GM20431 (cell line): ENCODE measurements around the gene LEAP2.
"Not testable (repeated sequence)": the region's sequence is repeated elsewhere in the genome, so short reads cannot be mapped to it uniquely, and the experiment has no call there.

ENCODE experiments used
- in situ Hi-C: fragments of 300-500 bp; cut with MseI, MboI; formaldehyde crosslinking; loops from one replicate; pipeline ENCODE4 v1.15.0; 2020; ENCODE audit warnings: low sequenced_read_pairs; ENCODE audit not compliant: unreplicated experiment

The LEAP2 gene

DNA sequence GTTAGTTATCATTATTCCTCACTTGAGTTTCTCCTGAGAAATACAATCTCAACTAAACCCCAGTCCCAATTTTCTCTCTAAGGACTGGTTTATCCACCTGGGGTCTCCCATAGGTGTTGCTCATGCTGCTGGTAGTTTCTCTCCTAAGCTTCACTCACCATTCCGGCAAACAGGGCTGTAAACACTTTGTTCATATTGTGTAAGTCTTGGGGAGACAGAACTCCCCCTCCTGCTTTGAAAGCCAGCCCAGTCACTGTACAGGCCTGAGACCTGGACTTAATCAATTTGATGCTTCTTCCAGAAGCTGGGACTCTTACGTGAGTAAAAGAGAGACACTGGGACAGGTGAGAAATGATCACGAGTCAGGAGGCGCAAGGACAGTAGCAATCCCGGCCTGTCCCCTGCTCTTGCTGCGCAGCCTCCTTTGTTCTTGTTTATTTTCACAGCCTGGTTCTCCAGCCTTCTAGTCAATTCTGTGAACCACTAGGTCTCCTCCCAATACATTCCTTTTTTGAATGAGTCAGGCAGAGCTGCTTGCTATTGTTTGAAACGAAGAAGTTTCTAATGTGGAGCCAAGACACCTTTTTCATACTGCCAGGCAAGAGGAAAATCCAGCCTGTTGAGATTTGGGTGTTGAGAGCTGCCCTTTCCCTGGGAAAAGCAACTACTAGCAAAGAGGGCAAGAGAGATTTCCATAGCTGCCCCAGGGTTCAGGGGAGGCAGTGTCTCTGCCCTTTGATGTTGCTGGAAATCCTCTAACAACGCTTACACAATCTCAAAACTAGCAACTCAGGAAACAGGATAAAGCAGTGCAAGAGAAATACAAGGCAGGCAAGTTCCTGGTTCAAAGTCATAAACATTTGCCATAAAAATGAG lies 33.8 kb upstream of the LEAP2 start:
- in situ Hi-C loops = loop anchor here (25.0 kb wide), 1 partner anchor 452 kb away; no protein-coding TSS in a partner anchor

DNA sequence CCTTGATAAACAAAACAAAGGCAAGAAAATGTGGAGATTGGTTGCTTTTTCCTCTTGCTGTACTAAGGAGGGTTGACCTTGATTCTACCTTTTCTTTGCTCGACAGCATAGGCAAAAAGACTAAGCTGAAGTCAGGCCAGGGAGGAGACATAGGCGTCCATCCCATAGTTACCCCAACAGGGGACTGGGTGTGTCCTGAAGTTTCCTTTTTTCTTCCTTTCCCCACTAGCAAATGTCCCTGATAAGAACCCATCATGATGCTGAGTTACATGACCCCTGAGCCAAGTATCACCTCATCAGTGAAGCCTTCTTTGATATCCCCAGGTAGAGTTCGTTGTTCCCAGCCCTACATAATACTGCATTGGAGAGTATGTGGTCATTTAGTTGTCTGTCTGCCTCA lies 33.2 kb upstream of the LEAP2 start:
- in situ Hi-C loops = loop anchor here (25.0 kb wide), 1 partner anchor 453 kb away; no protein-coding TSS in a partner anchor

DNA sequence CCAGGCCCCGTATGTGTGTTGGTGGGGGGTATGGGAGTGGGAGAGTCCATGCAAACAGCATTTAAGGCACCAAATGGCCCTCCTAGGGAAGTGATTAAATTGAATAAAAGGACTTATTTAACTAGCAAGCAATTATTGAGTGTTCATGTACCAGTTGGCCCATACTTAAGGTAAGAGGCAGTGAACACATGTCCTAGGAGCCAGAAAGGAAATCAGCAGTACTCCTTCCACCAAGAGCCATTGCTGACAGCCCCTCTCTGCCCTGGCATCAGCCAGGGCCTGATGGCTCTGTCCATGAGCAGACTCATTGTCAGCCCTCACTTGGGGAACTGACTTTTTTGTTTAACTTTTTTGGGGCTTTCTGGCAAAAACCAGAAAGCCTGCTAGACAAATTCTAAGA lies 32.6 kb upstream of the LEAP2 start:
- in situ Hi-C loops = loop anchor here (25.0 kb wide), 1 partner anchor 454 kb away; no protein-coding TSS in a partner anchor

DNA sequence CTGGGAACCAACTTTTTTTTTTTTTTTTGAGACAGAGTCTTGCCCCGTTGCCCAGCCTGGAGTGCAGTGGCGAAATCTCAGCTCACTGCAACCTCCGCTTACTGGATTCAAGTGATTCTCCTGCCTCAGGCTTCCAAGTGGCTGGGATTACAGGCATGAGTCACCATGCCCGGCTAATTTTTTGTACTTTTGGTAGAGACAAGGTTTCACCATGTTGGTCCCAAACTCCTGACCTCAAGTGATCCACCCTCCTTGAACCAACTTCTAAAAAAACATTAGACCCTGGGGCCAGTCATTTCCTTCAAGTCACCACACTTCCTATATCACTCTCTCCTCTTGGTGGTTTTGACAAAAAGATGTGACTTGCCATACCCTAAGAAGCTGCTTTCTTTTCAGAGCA lies 32.2 kb upstream of the LEAP2 start:
- in situ Hi-C loops = loop anchor here (25.0 kb wide), 1 partner anchor 454 kb away; no protein-coding TSS in a partner anchor

DNA sequence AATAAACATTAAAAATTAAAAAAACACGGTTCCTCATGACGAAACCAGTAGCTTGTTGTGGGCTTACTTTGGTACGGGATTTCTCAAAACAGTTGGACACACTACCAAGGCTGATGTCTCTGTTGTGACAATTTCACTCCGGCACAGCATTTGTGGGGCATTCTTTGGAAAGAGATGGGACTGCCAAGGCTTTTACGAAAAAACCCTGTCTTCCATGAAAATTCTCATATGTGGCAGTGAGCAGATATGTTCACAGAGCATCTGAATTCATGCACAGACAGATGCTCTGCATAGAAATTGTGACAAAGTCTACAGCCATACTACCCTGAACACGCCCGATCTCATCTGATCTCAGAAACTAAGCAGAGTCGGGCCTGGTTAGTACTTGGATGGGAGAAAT lies 25.2 kb upstream of the LEAP2 start:
- in situ Hi-C loops = loop anchor here (25.0 kb wide), 1 partner anchor 461 kb away; no protein-coding TSS in a partner anchor

DNA sequence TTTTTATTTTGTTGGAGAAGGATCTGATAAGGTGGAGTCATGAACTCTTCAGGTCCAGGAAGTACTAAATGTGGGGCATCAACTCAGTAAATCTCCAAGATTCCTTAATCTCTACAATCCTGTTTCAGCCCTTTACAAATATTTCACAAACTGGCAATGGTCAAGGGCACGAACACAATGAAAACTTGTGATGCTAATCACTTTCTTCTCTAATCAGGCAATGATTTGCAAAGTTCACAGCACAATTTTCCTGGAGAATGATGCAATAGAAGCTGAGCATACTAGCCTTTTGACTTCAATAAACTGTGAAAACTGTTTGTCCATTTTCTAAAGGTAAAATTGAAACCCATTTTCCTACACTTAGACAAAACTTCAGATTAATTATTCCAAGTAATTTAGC lies 24.1 kb upstream of the LEAP2 start:
- in situ Hi-C loops = loop anchor here (25.0 kb wide), 1 partner anchor 462 kb away; no protein-coding TSS in a partner anchor

DNA sequence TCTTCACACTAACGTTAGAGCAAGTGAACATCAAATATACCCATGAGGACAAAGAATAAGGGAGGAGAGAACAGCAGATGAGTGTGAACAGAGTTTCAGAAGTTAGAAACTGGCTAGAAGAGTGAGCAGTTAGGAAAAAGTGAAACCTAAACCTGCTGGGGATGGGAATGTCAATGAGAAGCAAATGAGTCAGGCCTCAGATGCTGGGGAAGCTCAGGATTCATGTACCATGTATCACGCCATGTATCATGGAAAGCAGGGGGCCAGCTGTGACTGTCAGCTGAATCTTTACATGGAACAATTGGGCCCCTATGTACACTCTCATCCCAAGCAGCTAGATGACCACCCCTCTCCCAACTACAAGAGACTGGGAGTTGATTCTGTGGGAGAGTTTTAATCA lies 23.4 kb upstream of the LEAP2 start:
- in situ Hi-C loops = no loop called here

DNA sequence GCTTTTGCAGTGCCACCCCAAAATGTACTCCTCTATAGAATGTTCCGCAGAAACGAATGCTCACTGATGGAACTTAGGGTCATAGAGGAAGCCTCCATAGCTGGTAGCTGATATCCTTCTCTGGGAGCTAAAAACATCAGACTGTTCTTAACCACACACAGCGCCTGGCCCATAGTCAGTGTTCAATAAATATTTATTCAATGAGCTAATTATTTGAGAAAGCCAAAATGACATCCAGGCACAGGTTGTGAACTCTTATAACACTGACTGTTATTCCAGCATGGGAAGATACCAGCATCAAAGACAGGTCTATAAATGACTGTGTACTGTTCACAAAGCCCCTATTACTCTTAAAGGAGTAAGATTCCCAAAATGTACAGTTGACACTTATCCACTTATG lies 20.1 kb upstream of the LEAP2 start:
- in situ Hi-C loops = no loop called here

DNA sequence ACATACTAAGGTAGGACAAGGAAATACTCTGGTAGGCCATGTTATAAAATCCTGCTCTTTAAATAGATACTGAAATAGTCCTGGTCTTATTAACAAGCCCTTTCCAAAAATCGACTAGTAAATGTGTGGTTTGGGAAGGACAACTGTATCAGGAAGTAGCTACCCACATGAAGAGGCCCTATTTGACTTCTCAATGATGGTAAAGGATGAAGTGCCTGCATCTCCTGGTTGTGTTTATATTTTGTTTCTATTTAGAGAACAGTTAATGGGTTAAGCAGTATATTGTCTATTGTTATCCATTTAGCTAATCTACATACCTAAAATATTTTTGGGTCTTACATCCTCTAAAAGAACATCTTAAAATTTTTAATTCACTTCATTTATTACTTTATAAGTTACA lies 19.7 kb upstream of the LEAP2 start:
- in situ Hi-C loops = no loop called here

DNA sequence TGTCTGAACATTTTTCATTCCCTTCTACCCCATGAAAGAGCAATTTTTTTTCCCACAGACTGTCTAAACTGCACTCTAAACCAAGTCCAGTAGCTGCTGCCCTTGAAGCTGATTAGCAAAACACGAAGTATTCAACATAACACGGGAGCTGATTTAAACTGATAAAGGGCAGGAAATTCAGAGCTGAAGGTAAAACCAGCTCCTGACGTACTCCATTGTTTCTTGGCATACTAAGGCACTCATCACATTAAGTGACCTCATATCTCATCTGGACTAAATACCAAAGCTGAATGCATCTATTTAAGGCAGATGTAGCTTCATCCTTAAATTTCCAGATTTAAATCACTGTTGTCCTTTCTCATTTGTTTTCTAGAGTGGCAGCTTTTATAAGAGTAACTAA lies 19.2 kb upstream of the LEAP2 start:
- in situ Hi-C loops = no loop called here

DNA sequence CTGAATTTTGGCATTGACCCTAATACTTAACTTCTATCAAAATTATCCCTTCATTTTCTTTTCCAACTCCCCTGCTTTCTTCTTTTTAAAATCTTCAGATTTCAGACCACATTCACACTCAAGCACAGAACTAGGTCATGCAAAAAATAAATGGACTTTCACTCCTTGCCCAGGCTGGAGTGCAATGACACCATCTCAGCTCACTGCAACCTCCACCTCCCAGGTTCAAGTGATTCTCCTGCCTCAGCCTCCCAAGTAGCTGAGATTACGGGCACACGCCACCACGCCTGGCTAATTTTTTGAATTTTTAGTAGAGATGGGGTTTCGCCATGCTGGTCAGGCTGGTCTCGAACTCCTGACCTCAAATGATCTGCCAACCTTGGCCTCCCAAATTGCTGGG lies 18.5 kb upstream of the LEAP2 start:
- in situ Hi-C loops = not testable (repeated sequence)

DNA sequence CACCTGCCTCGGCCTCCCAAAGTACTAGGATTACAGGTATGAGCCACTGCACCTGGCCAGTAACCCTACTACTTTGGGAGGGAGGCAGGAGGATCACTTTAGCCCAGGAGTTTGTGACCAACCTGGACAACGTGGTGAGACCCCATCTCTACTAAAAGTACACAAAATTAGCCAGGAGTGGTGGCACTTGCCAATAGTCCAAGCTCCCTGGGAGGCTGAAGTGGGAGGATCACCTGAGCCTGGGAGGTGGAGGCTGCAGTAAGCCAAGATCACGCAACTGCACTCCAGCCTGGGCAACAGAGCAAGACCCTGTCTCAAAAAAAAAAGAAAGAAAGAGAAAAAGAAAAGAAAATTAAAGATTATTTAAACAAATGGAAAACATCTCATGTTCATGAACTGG lies 17.5 kb upstream of the LEAP2 start:
- in situ Hi-C loops = no loop called here

DNA sequence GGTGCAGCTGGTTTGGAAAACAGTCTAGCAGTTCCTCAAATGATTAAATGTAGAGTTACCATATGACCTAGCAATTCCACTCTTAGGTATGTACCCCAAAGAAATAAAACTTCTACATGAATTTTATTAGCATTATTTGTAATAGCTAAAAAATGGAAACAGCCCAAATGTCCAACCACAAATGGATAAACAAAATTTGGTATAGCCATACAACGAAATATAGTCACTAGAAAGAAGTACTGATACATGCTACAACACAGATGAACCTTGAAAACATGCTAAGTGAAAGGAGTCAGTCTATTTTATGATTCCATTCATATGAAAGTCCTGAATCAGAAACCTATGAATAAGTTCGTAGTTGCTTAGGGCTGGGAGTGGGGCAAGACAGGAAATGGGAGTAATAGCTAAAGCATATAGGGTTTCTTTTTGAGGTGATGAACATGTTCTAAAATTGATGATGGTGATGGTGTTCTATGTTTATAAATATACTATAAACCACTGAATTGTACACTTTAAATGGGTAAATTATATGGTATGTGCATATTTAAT lies 13.5 kb upstream of the LEAP2 start:
- in situ Hi-C loops = no loop called here

DNA sequence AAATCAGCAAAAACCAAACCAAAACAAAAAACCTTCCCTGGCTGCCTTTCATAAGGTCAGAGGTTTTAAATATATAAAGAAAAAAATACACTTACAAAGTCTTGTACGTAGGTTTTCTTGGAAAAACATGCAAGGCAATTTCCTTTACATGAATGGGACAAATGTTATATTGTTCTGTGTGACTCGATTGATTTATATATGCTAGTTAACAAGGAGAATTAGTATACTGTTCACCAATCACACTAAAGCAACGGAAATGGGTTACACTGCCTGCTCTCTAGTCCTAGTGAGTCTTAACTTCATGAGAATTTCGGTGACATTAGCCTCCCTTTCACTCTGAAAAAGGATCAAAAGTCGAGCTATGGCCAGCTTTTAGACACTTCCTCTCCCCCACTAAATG lies 12.7 kb upstream of the LEAP2 start:
- in situ Hi-C loops = no loop called here

DNA sequence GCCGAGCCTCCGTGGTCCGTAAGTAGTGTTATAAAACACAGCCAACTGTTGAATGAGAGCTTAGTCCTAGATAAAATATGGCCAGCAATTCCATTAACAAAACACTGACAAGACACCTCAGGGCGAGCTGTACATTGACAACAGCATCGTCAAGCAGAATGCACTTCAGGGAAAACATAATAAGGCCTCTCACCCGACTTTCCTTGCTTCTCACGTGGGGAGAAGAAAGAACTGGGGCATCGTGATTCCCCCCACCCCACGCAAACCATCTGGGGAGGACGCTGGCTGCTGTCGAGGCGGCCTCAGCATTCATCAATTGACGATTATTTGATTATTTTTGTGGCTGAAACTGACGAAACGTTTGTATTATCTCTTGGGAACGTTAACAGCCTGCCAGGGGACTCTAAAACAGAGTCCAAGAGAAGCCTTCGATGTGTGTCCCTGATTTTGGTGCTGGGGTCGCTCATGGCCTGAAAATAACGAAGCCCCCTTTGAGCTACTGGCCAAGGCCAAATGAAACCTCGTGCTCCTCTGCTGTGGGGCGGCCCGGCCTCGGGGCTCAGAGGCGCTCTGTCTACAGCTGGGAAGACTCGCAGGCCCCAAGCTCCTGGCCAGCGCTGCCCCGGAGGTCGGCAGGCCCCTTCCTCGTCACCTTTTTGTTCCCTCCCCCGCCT lies 7.7 kb upstream of the LEAP2 start:
- in situ Hi-C loops = no loop called here

DNA sequence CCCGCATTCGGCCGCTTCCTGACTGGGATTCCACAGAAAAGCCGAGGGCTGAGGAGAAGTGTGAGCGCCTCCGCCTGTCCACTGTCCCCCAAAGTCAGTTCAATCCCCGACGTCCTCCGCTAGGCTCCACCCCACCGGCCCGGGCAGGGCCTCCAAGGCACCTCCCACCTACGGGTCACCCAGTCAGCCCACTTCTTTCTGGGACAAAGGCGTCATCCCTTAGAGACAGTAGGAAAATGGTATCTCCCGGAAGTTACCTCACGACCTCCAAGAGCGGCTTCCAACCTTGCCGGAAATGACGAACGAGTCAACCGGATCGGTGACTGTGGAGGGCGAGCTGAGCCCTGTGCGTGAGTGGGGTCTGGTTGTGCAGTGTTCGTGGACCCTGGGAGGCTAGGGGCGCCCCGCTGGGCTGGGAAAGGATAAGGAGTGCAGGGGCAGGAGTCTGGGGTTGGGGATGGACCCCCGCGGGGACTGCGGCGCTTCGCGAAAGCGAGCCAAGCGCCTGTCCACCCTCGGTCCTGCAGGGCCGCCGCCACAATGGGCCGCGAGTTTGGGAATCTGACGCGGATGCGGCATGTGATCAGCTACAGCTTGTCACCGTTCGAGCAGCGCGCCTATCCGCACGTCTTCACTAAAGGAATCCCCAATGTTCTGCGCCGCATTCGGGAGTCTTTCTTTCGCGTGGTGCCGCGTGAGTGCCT lies 7.0 kb upstream of the LEAP2 start, which contains the start of the genes GDF9 and UQCRQ:
Gene GDF9 (minus strand): TSS at position 128 of the 704 bp plus-strand sequence. CDS start 1,936 bp downstream, outside the sequence.
Gene UQCRQ (plus strand): TSS at position 301 of the 704 bp plus-strand sequence. CDS start 240 bp downstream, at position 541.
- in situ Hi-C loops = no loop called here

DNA sequence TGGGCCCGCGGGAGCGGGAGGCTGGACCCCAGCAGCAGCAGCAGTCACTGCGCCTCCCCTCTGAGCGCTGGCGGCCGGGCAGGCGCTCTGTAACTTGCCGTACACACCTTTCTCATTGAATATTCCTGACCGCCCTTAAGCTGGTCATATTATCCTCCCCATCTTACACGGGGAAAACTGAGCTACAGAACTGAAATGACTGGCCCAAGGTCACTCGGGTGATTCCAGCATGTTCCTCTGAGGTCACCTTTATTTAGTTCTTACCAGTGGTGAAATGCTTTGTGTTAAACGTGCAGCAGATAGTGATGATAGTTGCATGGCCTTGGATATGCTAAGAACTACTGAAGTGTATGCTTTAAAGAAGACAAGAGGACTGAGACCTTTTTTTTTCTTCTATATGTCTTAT lies 6.4 kb upstream of the LEAP2 start:
- in situ Hi-C loops = no loop called here

DNA sequence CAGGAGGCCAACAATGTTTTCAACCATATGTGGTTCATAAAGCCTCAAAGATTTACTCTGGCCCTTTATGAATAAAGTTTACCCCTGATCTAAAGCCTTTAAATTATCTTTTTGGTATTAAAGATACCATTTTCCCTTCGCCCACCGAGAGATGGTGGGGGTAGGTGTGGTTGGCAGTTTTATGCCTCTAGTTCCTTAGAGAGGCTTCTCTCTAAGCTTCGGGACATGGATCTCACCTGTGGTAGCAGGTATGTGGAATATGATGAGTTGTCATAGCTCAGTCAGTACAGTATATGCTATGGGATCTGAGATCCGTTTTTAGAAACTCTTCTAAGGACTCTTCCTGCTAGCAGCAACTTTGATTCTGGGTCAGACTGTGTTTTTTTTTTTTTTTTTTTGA lies 4.7 kb upstream of the LEAP2 start:
- in situ Hi-C loops = no loop called here

DNA sequence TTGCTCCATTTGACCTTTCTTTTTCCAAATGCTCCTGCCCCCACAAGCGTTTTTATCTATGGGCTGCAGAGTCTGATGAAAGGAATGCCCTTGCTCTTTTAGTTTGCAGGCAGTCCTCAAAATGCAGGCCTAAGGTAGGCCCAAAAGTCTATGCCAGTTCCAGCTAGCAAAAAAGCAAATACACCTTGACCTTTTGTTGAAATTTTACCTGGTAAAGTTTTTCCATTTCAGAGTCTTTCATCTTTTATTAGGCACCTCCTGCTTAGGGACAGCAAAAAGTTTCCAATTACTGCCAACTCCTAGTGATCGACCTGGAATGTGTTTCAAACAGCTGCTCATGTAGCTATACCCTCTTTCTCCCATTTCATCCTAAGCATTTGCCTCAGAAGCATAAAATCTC lies 2.7 kb upstream of the LEAP2 start:
- in situ Hi-C loops = no loop called here
